ENCODE measurements around the gene SLC35E1. TPM values are rescaled to one million over a fixed set of nuclear protein-coding genes. Genes with fewer than 3 reads are reported as not detected.
"Not testable (repeated sequence)": the region's sequence is repeated elsewhere in the genome, so short reads cannot be mapped to it uniquely, and the experiment has no call there.

Gene SLC35E1
- polyA plus RNA-seq, 4 donors, result 38.3 to 47.3 (median 43.0) TPM

GRCh38 chr19:16506961-16507360, 65.3 kb downstream of the SLC35E1 start:
- no peak for DNase-seq (ENCODE audit: low read depth in 4 of 4, low spot score in 2 of 4)

- not testable (repeated sequence) for DNase-seq (ENCODE audit: low read depth in 4 of 4, low spot score in 2 of 4)
These were observed 66.1 kb downstream of the SLC35E1 start for GRCh38 chr19:16506161-16506560.

DNA sequence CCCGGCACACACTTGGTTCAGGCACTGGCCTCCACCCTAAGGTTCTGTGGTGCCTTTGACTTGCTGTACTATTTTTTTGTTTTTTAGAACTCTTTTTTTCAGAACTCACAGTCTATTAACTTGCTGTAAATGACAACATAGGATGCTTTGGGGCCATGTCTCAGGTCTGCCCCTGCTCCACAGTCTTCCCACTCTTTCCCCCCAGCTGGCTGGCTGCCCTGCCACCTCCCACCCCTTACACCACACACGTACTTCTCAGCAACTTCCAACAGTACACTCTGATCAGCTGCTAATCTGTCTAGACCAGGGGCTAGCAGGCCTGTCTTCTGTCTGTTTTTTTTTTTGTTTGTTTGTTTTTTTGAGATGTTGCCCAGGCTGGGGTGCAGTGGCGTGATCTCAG, 67.9 kb downstream of the SLC35E1 start:
- no peak for DNase-seq (ENCODE audit: low read depth in 4 of 4, low spot score in 2 of 4)

Other genes starting within 250 kb of the SLC35E1 start
- 10 to 100 TPM; 19.5 to 32.0 (median 29.0) TPM for gene KLF2, start 247.6 kb downstream of the SLC35E1 start, polyA plus RNA-seq (ENCODE audit: insufficient read length in 4 of 4)
- 10 to 100 TPM; 26.8 to 37.1 (median 32.2) TPM for gene EPS15L1, start 100.4 kb downstream of the SLC35E1 start, polyA plus RNA-seq (ENCODE audit: insufficient read length in 4 of 4)
- gene CALR3, start 76.2 kb downstream of the SLC35E1 start, polyA plus RNA-seq (ENCODE audit: insufficient read length in 4 of 4), result under 1 TPM in 1 of 4 donors, not detected in 3; 0.14 TPM
- gene C19orf44, start 76.0 kb downstream of the SLC35E1 start, polyA plus RNA-seq (ENCODE audit: insufficient read length in 4 of 4), result 10 to 100 TPM; 13.8 to 18.9 (median 16.5) TPM
- 10 to 100 TPM; 26.6 to 56.5 (median 48.8) TPM for gene CHERP, start 30.0 kb downstream of the SLC35E1 start, polyA plus RNA-seq (ENCODE audit: insufficient read length in 4 of 4)
- 1 to 10 TPM; 5.8 to 9.5 (median 8.0) TPM for gene MED26, start 55.8 kb upstream of the SLC35E1 start, polyA plus RNA-seq (ENCODE audit: insufficient read length in 4 of 4)
- gene SMIM7, start 87.7 kb upstream of the SLC35E1 start, polyA plus RNA-seq (ENCODE audit: insufficient read length in 4 of 4), result 100 to 1,000 TPM in 2 of 4 donors, 10 to 100 TPM in 2; 91.1 to 110 (median 100) TPM
- 10 to 100 TPM in 1 of 4 donors, 1 to 10 TPM in 3; 6.0 to 12.7 (median 8.8) TPM for gene TMEM38A, start 88.7 kb upstream of the SLC35E1 start, polyA plus RNA-seq (ENCODE audit: insufficient read length in 4 of 4)
- gene NWD1, start 147.4 kb upstream of the SLC35E1 start, polyA plus RNA-seq (ENCODE audit: insufficient read length in 4 of 4), result under 1 TPM; 0.03 to 0.14 (median 0.09) TPM